Superior temporal gyrus (tissue), 1 donor: ENCODE data around the gene ITCH.
"Not testable (repeated sequence)": the region's sequence is repeated elsewhere in the genome, so short reads cannot be mapped to it uniquely, and the experiment has no call there.

ENCODE experiments used
- DNase-seq: peaks from one replicate; pipeline ENCODE4 v3.0.0-alpha.2; 2016; ENCODE audit errors: extremely low spot score

Gene ITCH

DNA sequence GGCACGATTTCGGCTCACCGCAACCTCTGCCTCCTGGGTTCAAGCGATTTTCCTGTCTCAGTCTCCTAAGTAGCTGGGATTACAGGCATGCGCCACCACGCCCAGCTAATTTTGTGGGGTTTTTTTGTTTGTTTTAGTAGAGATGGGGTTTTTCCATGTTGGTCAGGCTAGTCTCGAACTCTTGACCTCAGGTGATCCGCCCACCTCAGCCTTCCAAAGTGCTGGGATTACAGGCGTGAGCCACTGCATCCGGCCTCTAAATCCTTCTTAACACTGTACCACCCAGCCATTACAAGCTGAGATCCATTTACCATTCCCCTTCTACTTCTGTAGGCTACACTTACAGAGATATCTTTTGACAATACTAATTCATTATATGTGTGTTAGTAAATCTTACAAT, 51.5 kb downstream of the ITCH start:
- not testable (repeated sequence) for DNase-seq

DNA sequence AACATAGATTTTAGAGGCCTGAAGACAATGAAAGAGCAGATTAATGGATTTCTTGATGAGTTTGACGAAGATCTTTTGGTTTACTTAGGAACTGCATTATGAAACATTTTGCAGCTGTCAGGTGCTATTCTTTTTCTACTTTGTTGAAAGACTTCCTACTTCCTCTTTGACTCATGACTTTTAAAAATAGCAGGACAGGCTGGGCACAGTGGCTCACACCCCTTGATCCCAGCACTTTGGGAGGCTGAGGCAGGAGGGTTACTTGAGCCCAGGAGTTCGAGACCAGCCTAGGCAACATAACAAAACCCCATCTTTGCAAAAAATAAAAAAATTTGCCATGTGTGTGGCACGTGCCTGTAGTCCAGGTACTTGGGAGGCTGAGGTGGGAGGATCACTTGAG, 52.0 kb downstream of the ITCH start:
- DNase-seq: no peak

DNA sequence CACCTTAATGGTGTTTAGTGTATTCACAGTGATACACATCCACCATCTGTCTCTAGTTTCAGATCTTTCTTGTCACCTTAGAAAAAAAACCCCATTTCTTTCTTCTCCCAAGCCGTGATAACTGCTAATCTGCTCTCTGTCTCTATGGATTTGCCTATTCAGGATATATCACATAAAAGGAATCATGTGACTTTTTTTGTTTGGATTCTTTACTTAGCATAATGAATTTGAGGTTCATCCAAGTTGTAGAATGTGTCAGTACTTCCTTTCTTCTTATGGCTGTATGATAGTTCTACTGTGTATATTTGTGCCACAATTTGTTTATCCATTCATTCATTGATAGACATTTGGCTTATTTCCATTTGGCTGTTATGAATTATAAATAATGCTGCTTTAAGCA, 57.1 kb downstream of the ITCH start:
- peak; percentile 50 for DNase-seq

GRCh38 chr20:34420975-34421374, 57.9 kb downstream of the ITCH start:
- DNase-seq: no peak

DNA sequence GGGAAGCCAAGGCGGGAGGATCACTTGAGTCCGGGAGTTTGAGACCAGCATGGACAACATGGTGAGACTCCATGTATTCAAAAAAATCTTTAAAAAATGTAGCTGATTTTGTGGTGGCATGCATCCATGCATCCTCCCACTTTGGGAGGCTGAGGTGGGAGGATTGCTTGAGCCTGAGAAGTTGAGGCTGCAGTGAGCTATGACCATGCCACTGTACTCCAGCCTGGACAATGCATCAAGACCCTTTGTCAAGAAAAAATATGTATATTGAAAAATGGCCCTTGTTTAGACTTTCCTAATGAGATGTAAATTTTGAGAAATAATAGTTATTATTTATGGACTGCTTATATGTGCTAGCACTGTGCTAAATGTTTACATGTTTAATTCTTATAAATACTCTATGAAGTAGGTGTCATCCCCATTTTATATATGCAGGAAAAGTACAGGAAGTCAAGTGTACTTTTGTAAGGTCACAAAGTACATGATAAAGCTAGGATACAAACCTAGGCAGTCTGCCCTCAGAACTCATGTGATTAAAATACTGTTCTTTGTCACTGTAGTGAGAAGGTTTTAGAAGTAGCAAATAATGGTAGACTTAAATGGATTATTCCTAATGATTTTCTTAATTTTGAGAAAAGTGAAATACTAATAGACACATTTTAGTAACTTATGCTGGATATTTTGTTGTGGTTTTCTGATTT, 58.8 kb downstream of the ITCH start:
- DNase-seq: no peak

DNA sequence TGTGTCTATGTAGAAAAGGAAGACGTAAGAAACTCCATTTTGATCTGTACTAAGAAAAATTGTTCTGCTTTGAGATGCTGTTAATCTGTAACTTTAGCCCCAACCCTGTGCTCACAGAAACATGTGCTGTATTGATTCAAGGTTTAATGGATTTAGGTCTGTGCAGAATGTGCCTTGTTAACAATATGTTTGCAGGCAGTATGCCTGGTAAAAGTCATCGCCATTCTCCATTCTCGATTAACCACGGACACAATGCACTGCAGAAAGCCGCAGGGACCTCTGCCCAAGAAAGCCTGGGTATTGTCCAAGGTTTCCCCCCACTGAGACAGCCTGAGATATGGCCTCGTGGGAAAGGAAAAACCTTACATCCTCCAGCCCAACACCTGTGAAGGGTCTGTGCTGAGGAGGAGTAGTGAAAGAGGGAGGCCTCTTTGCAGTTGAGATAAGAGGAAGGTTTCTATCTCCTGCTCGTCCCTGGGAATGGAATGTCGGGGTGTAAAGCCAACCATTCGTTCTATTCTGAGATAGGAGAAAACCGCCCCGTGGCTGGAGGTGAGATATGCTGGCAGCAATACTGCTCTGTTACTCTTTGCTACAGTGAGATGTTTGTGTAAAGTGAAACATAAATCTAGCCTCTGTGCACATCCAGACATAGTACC, 62.1 kb downstream of the ITCH start:
- DNase-seq: not testable (repeated sequence)

GRCh38 chr20:34426026-34426425, 63.0 kb downstream of the ITCH start:
- peak; percentile 47 for DNase-seq

GRCh38 chr20:34427331-34427730, 64.3 kb downstream of the ITCH start:
- no peak for DNase-seq

DNA sequence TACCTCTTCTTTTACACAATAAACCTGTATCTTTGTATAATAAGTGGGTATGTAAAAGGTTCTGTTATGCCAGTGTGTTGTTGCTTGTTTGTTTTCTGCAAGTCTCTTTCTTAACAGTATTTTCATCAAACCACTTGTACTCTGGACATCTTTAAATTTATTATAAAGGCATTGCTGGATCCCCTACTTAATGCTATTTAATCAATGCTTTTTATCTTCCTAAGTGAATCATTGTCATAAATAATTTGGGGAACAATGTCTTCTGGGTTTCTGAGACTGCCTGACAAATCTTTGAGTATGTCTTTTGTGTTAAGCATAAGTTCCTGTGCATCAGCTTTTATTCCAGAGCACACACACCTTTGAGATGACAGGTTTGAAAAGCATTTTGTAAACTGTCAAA, 64.7 kb downstream of the ITCH start:
- DNase-seq: no peak

GRCh38 chr20:34431168-34431567, 68.1 kb downstream of the ITCH start:
- no peak for DNase-seq

DNA sequence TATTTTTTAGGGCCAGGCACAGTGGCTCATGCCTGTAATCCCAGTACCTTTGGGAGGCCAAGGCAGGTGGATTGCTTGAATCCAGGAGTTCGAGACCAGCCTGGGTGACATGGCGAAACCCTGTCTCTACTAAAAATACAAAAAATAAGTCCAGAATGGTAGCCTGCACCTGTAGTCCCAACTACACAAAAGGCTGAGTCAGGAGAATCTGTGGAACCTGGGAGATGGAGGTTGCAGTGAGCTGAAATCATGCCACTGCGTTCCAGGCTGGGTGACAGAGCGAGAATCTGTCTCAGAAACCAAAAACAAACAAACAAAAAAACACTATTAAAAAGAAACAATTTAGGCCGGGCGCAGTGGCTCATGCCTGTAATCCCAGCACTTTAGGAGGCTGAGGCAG, 69.6 kb downstream of the ITCH start:
- not testable (repeated sequence) for DNase-seq

DNA sequence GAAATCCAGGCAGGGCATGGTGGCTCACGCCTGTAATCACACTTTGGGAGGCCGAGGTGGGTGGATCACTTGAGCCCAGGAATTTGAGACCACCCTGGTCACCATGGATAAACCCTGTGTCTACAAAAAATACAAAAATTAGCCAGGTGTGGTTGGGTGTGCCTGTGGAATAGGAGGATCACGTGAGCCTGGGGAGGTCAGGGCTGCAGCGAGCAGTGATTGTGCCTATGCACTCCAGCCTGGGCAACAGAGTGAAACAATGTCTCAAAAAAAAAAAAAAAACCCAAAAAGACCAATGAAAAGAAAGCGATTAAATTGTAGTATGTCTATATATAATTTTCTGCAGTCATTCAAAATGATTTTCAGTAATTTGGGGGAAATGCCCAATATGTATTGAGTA, 70.3 kb downstream of the ITCH start:
- DNase-seq: no peak

- DNase-seq: no peak
Measured at GRCh38 chr20:34435589-34435988, 72.5 kb downstream of the ITCH start.

DNA sequence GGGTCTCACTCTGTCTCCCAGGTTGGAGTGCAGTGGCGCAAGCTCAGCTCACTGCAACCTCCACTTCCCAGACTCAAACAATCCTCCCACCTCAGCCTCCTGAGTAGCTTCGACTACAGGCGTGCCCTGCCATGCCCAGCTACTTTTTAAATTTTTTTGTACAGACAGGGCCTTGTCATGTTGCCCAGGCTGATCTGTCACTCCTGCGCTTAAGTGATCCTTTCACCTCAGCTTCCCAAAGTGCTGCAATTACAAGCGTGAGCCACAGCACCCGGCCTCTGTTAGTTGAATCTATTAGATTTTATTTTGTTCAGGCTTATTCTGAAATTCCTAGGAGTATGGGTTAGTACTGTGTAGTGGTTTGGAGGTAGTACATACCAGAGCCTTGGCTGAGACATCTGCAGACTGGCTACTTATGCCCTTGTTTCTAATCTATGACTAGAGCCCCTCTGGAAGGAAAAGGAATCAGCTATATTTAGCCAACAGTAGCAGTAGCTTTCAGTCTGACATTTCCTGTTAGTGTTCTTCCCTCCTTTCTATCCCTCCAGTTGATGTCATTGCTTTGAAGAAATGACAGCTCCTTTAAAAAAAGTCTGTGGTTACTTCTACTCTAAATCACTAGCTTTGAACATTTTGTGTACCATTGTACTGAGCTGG, 74.4 kb downstream of the ITCH start:
- no peak for DNase-seq

DNA sequence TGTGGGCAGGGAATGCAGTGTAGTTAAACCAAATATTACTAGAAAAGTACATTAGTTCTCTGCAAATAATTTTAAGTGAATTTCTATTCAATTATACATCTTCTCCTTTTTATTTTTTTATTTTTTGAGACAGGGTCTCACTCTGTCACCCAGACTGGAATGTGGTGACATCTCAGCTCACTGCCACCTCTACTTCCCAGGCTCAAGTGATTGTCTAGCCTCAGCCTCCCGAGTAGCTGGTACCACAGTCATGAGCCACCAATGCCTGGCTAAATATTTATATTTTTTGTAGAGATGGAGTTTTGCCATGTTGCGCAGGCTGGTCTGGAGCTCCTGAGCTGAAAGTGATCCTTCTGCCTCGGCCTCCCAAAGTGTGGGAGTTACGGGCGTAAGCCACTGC, 76.1 kb downstream of the ITCH start:
- DNase-seq: no peak

GRCh38 chr20:34441423-34441822, 78.3 kb downstream of the ITCH start:
- not testable (repeated sequence) for DNase-seq

DNA sequence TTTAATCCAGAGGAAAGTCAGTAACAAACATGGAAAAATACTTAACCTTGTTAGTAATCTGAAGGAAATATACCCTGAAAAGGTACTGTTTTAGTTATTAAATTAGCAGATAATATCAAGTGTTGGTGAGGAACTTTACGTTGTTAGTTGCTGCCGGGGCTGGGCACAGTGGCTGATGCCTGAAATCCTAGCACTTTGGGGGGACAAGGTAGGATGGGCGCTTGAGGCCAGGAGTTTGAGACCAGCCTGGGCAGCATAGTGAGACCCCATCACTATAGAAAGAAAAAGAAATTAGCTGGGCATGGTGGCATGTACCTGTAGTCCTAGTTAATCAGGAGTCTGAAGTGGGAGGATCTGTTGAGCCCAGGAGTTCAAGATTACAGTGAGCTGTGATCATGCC, 80.5 kb downstream of the ITCH start:
- no peak for DNase-seq

- DNase-seq: peak; percentile 68
Measured at GRCh38 chr20:34445177-34446065, 82.3 kb downstream of the ITCH start.

GRCh38 chr20:34448517-34448916, 85.4 kb downstream of the ITCH start:
- no peak for DNase-seq

DNA sequence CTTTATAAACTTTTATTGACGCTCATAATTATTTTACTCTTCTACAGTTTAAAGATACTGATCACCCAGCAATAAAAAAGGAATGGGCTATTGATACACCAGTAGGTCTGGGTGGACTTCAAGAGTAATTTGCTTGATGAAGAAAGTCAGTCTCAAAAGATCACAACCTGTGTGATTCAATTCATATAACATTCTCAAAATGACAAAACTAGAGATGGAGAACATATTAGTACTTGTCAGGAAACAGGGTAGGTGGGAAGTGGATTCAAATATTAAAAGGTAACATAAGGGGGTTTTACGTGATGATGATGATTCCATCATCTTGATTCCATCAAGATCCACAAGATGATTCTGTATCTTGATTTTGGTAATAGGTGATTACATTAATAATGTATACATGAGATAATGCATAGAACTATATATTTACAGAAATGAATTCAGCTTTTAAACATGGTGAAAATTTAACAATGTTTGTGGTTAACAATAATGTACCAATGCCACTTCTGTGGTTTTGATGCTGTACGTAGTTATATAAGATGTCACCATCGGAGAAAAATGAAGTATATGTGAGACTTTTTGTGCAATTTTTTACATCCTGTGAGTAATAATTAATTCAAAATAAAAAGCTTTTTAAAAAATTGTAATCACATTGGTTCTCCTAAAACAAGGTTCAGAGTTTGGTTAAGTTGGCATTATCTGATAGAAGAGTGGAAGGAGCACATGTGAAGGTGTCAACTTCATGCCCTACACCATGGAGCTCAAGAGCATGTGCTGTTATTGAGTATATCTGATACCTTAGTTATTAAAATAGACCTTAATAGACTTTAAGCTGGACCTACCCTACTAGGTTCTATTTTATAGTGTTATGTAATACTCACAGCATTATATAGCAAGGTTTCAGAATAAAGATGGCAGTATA, 86.9 kb downstream of the ITCH start:
- no peak for DNase-seq
